Uterus (tissue), 2 donors: ENCODE measurements around the gene C1QB.

ENCODE experiments used
- CTCF ChIP-seq, 4 experiments: fragments of 200-600 bp in 2 of 4; fragments of 450-650 bp in 2 of 4; sonication (generic) in 2 of 4; IDR thresholded peaks; one replicate each; pipeline ENCODE4 v1.5.1; 2016 to 2019; ENCODE audit warnings: antibody characterized with exemption in 4 of 4, mild to moderate bottlenecking in 2 of 4, moderate library complexity in 1 of 4
- POLR2A ChIP-seq, 2 donors: fragments of 450-650 bp; IDR thresholded peaks; one replicate each; pipeline ENCODE4 v1.6.1; 2016; ENCODE audit warnings: antibody characterized with exemption in 2 of 2, mild to moderate bottlenecking in 1 of 2, moderate library complexity in 1 of 2

GRCh38 chr1:22671999-22672398 is 19.0 kb downstream of the C1QB start:
- TF ChIP-seq CTCF (IDR thresholded peaks at IDR 0.05) (no peak), POLR2A (IDR thresholded peaks at IDR 0.05) (no peak)
